Embryonic facial prominence (tissue), 1 donor: ENCODE data around the gene BTK.
A peak's percentile ranks its signal among the peaks of the same experiment; 100 is the strongest.

ENCODE experiments used
- DNase-seq: peaks from one replicate; pipeline ENCODE4 v3.0.0-alpha.2; 2016; ENCODE audit errors: extremely low spot score

BTK gene

DNA sequence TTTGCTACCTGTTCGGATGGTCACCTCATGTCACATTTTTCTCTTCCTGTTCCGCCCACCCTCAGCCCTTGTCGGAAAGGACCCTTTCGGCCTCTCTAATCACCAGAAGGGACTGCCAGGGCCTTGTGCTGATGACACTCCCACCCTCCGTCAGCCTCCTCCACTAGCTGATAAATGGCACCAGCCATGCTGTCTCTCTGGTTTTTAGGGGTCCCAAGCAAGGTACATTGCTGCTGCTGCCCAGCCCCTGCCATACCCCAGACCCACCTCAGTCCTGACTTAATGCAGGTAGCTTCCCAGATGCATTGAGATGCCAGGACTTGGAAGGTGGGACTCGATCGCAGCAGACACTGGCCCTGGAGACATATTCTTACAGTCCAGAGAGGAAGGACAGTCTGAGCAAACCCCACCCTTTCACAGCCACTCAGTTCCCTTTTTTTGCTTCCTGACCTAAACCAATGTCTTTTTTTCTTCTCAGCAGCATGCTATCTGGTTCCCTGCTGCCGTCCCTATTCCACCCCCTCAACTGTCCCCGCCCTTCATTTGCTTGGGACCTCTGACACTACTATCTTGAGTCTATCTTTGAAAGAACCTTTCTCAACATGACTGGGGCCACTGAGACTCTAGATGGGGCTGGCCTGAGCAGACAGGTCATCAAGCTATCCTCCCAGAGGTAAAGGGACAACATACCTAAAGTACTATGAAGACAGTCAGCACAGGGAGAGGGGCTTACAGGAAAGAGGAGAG lies at the start of gene BTK:
Gene BTK (minus strand): TSS at position 397 of the 747 bp plus-strand sequence. CDS start 10,907 bp downstream, outside the sequence.
- DNase-seq, result no peak

DNA sequence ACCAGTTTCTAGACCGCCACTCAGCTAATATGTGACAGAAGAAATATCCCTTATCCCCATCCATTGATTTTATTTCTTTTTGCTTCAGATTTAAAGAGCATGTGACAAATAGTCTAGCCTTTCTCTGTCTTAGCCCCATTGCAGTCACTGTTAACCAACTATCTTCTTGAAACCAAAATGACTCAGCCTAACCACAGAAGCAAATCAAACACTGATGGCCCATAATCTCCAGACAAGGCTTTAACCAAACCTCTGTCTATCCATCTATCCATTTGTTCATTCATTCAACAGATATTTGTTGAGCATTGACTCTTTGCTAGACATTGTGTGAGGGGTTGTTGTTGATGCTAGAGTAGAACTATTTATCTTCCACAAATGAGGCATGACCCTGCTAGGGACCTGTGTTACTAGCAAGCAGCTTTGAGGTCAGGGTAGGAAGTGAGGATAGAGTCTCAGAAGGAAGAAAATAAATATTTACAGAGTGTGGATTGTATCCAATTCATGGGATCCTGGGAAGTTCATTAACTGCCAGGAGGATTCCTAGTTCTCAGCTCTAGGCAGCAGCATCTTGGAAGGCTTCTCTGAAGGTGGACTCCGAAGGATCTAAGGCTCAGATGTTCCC lies 44.6 kb upstream of the BTK start:
- no peak for DNase-seq

DNA sequence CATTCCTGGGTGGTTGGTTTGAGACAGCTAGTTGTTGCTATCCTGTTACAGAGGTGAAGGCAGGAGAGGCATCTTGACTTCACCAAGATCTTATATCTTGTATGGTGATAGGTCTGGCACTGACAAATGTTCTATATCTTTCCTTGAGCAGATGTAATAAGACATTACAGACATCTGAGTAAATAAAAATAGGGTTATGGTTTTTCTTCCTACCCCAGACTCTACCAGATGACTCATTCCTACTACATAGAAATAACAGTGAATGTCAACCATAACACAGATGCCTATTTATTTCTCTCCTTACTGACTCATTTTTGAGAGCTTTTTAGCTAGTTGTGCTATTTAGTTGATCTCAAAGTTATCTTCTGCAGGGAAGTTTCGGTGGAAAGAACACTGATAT lies 43.9 kb upstream of the BTK start:
- no peak for DNase-seq

DNA sequence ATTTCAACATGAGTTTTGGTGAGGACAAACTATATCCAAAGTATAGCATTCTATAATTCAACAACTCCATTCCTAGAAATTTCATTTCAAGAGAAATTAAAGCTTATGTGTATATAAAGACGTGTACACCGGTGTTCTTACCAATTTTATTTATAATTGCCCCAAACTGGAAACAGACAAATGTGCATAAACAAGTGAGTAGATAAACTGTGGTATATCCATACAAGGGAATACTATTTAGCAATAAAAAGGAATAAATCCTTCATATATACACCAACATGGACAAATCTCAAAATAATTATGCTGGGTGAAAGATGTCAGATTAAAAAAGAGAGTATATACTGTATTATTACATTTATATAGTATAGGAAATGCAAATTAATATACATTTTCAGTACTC lies 42.0 kb upstream of the BTK start:
- DNase-seq, result no peak

DNA sequence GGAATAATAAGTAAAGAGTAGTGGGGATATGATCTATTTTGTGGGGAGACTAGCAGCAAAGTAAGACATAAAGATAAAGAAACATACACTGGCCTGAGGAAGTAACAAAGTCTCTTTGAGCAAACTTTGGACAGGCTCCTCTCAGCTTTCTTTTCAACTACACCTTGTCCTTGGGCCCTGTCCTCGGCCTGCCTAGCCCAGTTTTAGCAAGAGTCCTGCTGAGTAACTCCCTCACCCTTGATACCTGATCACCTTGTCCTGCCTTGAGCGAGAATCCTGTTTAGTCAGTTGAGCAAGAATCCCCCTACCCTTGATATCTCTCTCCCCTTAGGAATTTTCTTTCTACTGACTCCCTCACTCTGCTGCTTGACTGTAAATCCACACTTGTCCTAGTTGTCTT lies 33.5 kb upstream of the BTK start:
- no peak for DNase-seq

DNA sequence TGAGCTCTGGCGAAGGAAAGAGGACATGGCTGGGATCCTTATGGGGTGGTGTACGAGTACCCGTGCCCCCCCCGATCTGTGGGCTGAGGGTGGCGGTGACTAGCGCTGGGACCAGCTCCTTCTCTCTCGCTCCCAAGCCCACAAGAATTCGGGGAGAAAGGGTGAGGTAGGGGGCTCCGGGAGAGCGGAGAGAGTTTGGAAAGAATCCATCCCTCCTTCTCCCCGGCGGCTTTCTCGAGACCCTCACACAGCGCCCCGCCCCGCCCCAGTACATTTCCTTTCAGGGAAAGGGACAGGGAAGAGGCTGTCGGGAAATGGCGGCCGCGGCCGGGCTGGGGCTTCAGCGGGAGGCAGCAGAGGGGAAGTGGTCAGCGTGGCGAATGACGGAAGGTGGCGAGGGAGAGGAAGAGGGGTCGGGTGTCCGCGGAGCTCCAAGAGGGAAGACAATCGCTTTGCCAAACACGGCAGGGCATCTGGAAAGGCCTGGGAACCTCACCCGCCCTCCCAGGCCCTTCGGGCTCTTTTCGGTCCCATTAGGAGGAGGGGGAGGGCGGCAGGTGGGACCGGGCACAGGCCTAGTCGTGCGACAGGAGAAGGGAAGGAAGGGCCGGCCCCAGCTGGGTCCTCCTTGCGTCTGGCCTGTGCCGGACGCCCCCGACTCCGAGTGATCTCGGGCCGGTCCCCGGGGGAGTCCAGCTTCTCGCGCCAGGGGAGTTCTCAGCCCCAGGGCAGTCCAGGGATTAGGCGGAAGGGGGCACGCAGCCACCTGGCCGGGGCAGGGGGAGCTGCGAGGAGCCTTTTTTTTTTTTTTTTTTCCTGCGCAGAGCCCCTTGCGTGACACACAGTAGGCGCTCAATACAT lies 32.2 kb upstream of the BTK start:
- no peak for DNase-seq

DNA sequence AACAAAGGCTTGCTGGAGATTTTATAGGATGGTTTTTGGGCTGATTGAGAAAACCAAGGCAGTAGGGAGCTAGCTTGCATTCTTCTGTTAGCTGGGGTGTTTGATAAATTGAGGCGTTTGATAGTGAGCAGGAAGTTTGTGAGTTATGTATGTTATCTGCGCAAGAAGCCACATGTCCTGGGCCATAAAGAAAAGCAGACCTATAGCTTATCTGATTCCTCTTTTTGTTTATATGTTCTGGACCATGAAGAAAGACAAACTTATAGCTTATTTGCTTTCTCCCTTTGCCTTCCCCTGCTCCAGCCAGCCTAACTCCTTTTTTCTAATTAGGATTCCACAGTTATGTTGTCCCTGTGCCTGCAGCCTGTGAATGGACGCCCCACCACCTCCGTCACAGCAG lies 31.2 kb upstream of the BTK start:
- no peak for DNase-seq

DNA sequence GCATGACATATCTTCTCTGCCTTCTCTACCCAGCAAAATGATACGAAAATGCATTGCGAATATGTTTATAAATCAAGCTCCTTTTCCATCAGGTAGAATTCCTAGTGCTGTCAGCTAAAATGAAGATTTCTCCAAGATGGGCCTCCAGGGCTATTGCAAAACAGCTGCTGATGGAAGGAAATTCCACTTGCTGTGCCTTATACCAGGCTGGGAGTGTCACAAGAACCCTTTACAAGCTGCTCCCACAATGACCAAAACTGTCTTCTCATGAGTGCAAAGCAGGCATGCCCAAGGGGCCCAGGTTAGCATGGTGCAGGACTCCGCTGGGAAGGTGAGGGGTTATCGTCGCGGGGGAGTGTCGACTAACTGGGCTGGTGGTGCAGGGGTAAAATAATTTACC lies 30.7 kb upstream of the BTK start:
- DNase-seq, result no peak

DNA sequence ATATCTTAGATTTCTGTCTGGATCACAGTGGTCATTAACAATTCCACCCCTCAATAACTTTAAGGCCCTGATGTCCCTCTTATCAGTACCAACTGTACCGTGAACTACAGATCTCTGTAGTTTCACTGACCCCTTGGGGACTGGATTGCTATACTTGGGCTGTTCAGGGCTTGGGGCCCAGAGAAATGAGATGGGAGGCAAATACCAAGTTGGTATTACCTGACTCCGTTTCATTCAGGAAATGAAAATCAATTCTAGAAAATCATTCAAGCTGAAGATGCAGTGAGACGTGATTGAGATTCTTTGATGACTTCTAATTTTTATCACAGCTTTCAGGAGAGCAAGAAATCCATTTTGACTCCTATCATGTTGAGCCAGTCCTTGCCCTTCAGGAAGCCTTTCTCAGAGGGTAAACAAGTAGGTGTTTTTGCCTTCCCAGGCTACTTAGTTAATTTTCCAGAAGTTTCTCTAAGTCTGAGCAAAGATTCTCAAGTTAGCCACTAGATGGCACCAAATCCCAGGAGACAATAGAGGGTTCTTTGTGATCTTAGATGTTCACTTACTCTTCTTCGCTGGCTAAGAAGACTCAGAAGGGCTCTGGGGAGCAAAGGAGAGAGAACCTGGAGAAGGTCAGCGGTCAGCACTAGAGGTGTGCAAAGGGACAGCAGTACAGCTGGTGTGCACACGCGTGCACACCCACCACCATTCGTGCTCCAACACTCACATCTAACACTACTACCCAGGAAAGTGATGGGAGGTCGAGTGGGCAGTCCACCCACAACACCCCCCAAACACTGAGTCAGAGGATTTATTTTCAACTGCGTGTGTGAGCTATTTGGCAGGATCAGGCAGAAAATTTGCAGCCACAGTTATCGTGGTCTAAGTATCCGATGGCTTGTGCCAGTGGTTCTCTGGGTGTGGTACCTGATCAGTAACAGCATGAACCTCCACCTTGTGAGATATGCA lies 29.5 kb upstream of the BTK start:
- DNase-seq, result peak; percentile 22

DNA sequence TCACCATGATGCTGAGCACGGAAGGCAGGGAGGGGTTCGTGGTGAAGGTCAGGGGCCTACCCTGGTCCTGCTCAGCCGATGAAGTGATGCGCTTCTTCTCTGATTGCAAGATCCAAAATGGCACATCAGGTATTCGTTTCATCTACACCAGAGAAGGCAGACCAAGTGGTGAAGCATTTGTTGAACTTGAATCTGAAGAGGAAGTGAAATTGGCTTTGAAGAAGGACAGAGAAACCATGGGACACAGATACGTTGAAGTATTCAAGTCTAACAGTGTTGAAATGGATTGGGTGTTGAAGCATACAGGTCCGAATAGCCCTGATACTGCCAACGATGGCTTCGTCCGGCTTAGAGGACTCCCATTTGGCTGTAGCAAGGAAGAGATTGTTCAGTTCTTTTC lies 26.0 kb upstream of the BTK start:
- DNase-seq, result no peak

DNA sequence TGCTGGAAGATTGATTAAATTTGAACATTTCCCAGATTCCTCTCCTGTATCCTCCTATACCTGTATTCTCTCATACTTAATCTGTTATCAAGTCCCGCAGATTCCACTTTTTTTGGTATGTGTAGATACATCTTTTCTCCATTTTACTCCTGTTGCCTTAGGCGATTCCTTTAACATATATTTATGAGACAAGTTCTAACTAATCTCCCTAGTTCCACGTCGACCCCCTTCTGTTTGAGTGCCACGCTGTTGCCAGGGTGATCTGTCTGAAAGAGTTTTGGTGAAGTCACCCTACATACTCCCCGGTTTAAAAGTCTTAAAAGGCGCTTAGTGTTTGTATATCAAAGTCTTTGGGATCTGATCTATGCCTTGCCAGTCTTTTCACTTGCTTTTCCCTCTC lies 24.5 kb upstream of the BTK start:
- no peak for DNase-seq

DNA sequence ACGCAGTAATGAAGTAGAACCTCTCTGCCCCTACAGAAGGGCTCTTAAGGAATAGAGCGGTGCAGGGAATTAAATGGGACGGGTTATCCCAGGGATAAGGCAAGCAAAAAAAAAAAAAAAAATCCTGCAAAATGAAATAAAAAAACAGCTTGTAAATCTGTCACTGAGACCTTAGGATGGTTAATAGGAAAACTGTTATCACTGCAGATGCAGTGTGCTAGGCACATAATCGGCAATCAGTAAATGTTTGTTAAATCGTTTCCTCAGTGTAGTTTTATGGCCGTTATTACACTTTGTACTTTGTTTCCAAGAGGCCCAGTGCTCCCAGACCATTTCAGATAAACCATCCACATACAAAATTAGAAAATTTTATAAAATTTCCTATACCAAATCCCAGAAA lies 23.1 kb upstream of the BTK start:
- DNase-seq, result no peak

DNA sequence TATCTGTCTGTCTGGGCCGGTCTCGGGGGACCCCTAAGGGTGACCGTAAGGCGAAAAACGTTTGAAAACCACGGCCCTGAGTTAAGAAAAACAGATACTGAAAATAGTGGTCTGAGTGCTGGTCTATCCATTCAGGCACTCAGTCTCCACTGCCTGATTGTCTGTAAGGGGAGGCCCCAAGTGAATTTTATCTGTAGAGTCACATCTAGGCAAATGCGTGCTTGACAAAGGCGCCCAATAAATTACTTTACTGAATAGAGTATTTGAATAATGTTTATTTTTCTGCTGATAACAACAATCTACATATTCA lies 22.5 kb upstream of the BTK start:
- DNase-seq, result no peak

DNA sequence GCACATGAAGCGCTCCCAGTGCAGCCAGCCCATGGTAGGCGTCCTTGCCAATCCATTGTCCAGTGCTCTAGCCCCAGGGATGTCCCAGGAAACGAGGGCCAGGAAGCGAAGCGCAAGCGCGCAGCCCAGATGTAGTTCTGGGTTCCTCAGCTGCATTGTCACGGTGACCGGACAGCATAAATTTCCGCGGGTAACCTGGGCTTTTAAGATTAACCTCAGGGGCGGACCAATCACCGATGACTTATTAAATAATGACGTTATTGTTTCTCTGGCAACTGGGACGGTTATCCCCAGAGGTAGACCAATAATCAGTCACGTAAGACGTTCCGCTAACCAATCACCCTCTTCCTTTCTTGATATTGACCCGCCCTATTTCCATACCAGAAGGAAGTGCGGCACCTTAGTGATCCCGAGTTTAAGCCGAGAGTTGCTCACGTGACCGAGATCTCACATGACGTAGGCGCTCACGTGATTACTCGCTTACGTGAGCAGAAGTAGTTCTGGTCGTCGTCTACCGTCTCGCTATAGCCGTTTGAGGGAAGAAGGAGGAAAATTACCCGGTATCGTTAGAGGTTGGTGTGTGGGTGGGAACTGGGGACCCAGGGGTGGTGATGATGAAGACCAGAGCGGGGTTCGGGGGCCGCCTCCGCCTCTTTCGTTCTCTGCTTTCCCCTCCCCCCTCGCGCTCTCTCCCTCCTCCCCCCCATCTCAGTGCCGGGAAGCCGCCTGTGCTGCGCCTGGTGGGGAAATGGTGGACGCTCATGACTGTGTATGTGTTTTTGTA lies 21.9 kb upstream of the BTK start, which contains the start of the genes GLA and HNRNPH2:
Gene GLA (minus strand): TSS at position 178 of the 784 bp plus-strand sequence. CDS start 22 bp downstream, at position 156.
Gene HNRNPH2 (plus strand): TSS at position 475 of the 784 bp plus-strand sequence. CDS start 3,767 bp downstream, outside the sequence.
- peak; percentile 93 for DNase-seq

DNA sequence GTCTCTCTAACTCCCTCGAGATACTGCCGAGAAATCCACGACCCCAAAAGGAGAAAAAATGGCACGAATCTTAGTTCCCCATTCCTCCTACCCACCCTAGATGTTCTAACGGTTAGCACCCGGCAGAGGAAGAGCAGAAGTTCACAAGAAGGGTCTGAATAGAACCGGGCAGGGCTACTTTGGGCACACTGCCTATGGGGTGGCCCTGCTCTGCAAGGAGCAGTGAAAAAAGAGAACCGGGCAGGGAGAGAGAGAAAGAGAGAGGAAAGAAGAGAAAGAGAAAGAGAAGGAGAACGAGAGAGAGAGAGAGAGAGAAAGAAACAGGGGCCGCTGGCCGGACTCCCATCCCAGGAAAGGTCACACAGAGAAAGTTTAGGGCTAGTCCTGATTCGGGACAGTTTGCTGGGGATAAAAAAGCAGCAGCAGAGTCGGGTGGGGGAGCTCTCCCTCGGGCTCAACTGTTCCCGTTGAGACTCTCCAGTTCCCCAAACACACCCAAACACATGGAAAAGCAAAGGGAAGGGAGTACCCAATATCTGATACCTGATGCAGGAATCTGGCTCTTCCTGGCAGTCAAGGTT lies 21.3 kb upstream of the BTK start:
- DNase-seq, result no peak

DNA sequence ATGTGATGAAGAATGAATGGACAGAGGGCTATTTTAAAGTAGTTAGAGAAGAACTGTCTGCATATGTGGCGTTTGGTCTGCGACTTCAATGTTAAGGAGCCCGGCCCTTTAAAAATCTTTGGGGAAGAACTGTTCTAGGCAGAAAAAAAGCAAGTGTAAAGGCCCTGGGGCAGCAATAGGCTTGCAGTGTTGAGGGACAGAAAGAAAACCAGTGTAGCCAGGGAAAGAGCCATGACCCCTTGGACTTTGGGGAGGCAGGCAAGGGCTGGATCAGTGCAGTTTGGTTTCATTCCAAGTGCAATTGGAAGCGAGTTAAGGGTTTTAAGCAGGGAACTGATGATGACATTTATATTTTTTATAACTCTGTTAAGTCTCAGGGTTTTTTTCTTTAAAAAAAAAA lies 13.8 kb upstream of the BTK start:
- DNase-seq, result no peak

DNA sequence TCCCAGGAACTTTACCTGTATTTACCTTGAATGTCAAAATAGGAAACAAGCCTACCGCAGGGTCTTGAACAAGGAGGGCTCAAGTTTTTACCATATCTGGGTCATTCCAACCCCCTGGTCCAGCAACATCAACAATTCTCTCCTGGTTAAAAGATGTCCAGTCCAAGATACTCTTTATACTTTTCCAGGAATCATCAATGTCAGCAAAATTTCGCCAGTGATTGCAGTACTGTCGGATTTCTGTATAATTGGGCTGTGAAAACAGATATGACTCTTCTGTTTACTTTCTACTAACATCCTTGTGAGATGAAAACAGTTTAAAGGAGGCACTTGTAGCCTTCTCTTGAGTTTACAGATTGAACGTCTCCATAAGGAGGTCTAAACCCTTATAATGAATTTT lies 12.7 kb upstream of the BTK start:
- no peak for DNase-seq

DNA sequence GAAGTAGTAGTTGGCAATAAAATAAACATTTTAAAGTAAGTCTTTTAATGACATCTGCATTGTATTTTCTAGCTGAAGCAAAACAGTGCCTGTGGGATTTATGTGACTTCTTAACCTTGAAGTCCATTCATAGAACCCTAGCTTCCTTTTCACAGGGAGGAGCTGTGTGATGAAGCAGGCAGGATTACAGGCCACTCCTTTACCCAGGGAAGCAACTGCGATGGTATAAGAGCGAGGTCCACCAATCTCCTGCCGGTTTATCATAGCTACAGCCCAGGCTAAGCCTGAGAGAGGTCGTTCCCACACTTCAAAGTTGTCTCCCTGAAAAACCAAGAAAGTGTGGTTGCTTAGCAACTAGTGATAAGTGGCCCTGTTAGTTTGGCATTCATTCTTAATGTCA lies 11.8 kb upstream of the BTK start:
- no peak for DNase-seq

DNA sequence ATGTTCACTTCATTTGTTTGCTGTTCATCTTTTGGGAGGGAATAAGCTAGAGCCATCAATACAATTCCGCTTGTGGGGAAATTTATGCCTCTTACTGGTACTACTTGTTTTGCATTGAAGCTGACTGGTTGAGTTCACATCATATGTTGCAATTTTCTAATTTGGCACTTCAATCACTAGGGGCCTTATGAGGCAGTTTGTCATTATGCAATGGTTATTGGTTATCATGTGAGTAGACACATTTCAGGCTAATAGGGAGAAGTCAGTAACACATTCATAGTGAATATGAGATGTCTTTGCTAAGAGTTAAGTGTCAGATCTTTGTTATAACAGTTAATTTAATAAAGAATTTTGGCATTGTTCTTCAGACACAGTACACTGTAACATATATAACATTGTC lies 9.8 kb upstream of the BTK start:
- no peak for DNase-seq

DNA sequence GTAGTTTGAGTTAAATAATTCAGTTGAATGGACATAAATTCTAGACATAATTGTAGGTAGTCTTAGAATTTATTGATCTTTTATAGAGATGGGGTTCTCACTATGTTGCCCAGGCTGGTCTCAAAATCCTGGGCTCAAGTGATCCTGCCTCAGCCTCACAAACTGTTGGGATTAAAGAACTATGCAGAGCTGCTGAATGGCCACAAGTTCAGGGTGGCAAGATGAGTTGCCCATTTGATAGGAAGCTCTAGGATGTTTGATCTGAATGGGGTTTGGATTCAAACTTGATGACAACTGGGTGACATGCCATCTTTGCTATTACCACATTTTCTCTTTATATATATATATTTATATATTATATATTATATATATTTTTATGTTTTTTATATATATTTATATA lies 8.4 kb upstream of the BTK start:
- no peak for DNase-seq
